ENCODE results near the gene INSYN2A.

DNA sequence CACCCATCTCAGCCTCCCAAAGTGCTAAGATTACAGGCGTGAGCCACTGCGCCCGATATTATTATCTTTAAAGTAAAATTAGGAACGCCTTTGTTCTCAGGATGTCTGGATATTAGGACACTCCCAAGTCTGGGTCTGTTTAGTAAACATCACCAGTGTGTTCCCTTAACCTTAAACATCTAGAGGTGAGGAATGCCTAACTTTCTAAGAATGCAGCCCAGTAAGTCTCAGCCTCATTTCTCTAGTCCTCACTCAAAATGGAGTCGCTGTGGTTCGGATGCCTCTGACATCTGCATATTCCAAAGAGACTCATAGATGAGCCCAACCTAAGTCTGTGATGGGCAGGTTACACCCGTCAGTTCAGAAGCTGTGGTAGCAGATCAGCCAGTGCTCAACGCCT is 4.3 kb upstream of the INSYN2A start:
- TF ChIP-seq, protein P1, sequence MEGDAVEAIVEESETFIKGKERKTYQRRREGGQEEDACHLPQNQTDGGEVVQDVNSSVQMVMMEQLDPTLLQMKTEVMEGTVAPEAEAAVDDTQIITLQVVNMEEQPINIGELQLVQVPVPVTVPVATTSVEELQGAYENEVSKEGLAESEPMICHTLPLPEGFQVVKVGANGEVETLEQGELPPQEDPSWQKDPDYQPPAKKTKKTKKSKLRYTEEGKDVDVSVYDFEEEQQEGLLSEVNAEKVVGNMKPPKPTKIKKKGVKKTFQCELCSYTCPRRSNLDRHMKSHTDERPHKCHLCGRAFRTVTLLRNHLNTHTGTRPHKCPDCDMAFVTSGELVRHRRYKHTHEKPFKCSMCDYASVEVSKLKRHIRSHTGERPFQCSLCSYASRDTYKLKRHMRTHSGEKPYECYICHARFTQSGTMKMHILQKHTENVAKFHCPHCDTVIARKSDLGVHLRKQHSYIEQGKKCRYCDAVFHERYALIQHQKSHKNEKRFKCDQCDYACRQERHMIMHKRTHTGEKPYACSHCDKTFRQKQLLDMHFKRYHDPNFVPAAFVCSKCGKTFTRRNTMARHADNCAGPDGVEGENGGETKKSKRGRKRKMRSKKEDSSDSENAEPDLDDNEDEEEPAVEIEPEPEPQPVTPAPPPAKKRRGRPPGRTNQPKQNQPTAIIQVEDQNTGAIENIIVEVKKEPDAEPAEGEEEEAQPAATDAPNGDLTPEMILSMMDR (IDR thresholded peaks at IDR 0.05; ENCODE audit: extremely low read depth in 1 of 2, insufficient read depth in 1 of 2, low read depth in 1 of 2, low read length in 2 of 2) = no peak
- TF ChIP-seq POLR2AphosphoS5 (IDR thresholded peaks at IDR 0.05; ENCODE audit: insufficient read depth, low read depth, low read length) = no peak
- no peak for TF ChIP-seq MYC (IDR thresholded peaks at IDR 0.05; ENCODE audit: low read depth, low read length)
- no peak for TF ChIP-seq POLR2A (IDR thresholded peaks at IDR 0.05; ENCODE audit: low read depth, low read length)
